ENCODE data around the gene ARFGAP1. TPM values are rescaled to one million over a fixed set of nuclear protein-coding genes. Genes with fewer than 3 reads are reported as not detected.

Gene ARFGAP1
- polyA plus RNA-seq, 1 donor (not counting 4 experiments of a cell fraction or from before 2014, with no cell fraction given) = 31.5 TPM

- H2AFZ ChIP-seq (ENCODE audit: control insufficient read depth, low read length) = no peak overlapping the region
- H3K4me3 ChIP-seq (ENCODE audit: control insufficient read depth in 2 of 3, extremely low read depth in 1 of 3, insufficient read depth in 2 of 3, low read depth in 1 of 3, low read length in 3 of 3) = no peak overlapping the region
- H3K4me1 ChIP-seq (ENCODE audit: control insufficient read depth, extremely low read depth, insufficient read depth, low read length) = no peaks in the 10 kb centered on the region
- H3K27ac ChIP-seq (ENCODE audit: control insufficient read depth, insufficient read depth, low read length) = no peak overlapping the region
- H3K9ac ChIP-seq (ENCODE audit: control insufficient read depth, extremely low read depth, insufficient read depth, low read length) = no peak overlapping the region
- H3K79me2 ChIP-seq (ENCODE audit: control insufficient read depth, insufficient read depth, low read length) = no peaks in the 10 kb centered on the region
- dilution Hi-C loops (cut with MboI; ENCODE audit: extremely low pct_ligation_motif_present, low sequenced_read_pairs) = no loop called here
- no peaks in the 10 kb centered on the region for H3K36me3 ChIP-seq (ENCODE audit: control insufficient read depth in 2 of 2, extremely low read depth in 1 of 2, insufficient read depth in 2 of 2, low read length in 2 of 2)
- no peak for FAIRE-seq
- no peaks in the 10 kb centered on the region for H4K20me1 ChIP-seq (ENCODE audit: control insufficient read depth, extremely low read depth, insufficient read depth, low read length)
- H3K27me3 ChIP-seq (ENCODE audit: control insufficient read depth, extremely low read depth, insufficient read depth, low read length) = peaks cover 41% of the 10 kb centered on the region
- no peak for DNase-seq (ENCODE audit: low read depth, low spot score)
- H3K9me3 ChIP-seq (ENCODE audit: control insufficient read depth, low read depth, low read length) = no peaks in the 10 kb centered on the region
- no peak for TF ChIP-seq CTCF (optimal IDR thresholded peaks at IDR 0.05 in 1 of 3, IDR thresholded peaks at IDR 0.05 in 1 of 3, conservative IDR thresholded peaks at IDR 0.05 in 1 of 3; ENCODE audit: extremely low read depth in 1 of 3, insufficient read depth in 2 of 3, low read length in 3 of 3)
- TF ChIP-seq EZH2 (IDR thresholded peaks at IDR 0.05; ENCODE audit: low read length) = no peak
- no peak overlapping the region for H3K4me2 ChIP-seq (ENCODE audit: control insufficient read depth, extremely low read depth, insufficient read depth, low read depth, low read length)
- H3K9me1 ChIP-seq (ENCODE audit: control insufficient read depth, extremely low read depth, insufficient read depth, low read length) = no peaks in the 10 kb centered on the region
These were observed 24.9 kb upstream of the ARFGAP1 start for GRCh38 chr20:63247671-63248228.

GRCh38 chr20:63248835-63249591, 23.6 kb upstream of the ARFGAP1 start:
- H2AFZ ChIP-seq (ENCODE audit: control insufficient read depth, low read length) = no peak overlapping the region
- no peak overlapping the region for H3K4me3 ChIP-seq (ENCODE audit: control insufficient read depth in 2 of 3, extremely low read depth in 1 of 3, insufficient read depth in 2 of 3, low read depth in 1 of 3, low read length in 3 of 3)
- TF ChIP-seq CTCF (optimal IDR thresholded peaks at IDR 0.05 in 1 of 3, IDR thresholded peaks at IDR 0.05 in 1 of 3, conservative IDR thresholded peaks at IDR 0.05 in 1 of 3; ENCODE audit: extremely low read depth in 1 of 3, insufficient read depth in 2 of 3, low read length in 3 of 3) (no peak), EZH2 (IDR thresholded peaks at IDR 0.05; ENCODE audit: low read length) (no peak)
- H4K20me1 ChIP-seq (ENCODE audit: control insufficient read depth, extremely low read depth, insufficient read depth, low read length) = no peaks in the 10 kb centered on the region
- no peak overlapping the region for H3K4me2 ChIP-seq (ENCODE audit: control insufficient read depth, extremely low read depth, insufficient read depth, low read depth, low read length)
- peaks cover 53% of the 10 kb centered on the region for H3K27me3 ChIP-seq (ENCODE audit: control insufficient read depth, extremely low read depth, insufficient read depth, low read length)
- no peaks in the 10 kb centered on the region for H3K9me3 ChIP-seq (ENCODE audit: control insufficient read depth, low read depth, low read length)
- no peak overlapping the region for H3K27ac ChIP-seq (ENCODE audit: control insufficient read depth, insufficient read depth, low read length)
- no peaks in the 10 kb centered on the region for H3K9me1 ChIP-seq (ENCODE audit: control insufficient read depth, extremely low read depth, insufficient read depth, low read length)
- no peak for FAIRE-seq
- no peaks in the 10 kb centered on the region for H3K36me3 ChIP-seq (ENCODE audit: control insufficient read depth in 2 of 2, extremely low read depth in 1 of 2, insufficient read depth in 2 of 2, low read length in 2 of 2)
- H3K9ac ChIP-seq (ENCODE audit: control insufficient read depth, extremely low read depth, insufficient read depth, low read length) = no peak overlapping the region
- no peak for DNase-seq (ENCODE audit: low read depth, low spot score)
- no peaks in the 10 kb centered on the region for H3K4me1 ChIP-seq (ENCODE audit: control insufficient read depth, extremely low read depth, insufficient read depth, low read length)
- dilution Hi-C loops (cut with MboI; ENCODE audit: extremely low pct_ligation_motif_present, low sequenced_read_pairs) = no loop called here
- H3K79me2 ChIP-seq (ENCODE audit: control insufficient read depth, insufficient read depth, low read length) = no peaks in the 10 kb centered on the region
